Neural cell (in vitro differentiated cells): ENCODE data around the gene CEP97. TPM values are rescaled to one million over a fixed set of nuclear protein-coding genes. Genes with fewer than 3 reads are reported as not detected.

Experiments
- H2AFZ ChIP-seq: fragments of 200-600, 300-800 bp; sonication (generic), shearing (Covaris generic); 2 replicates; pipeline ENCODE4 v1.6.0; 2014; ENCODE audit warnings: low read depth, mild to moderate bottlenecking, antibody characterized with exemption, low read length, moderate library complexity
- H3F3A ChIP-seq: fragments of 200-600 bp; shearing (Covaris generic); 2 replicates; pipeline ENCODE4 v1.6.1; 2016; ENCODE audit warnings: mild to moderate bottlenecking, moderate library complexity, mixed read lengths, antibody characterized with exemption, low read length; ENCODE audit not compliant: insufficient read depth, poor library complexity, severe bottlenecking
- H3K27ac ChIP-seq: fragments of 200-600, 300-800 bp; sonication (generic), shearing (Covaris generic); 2 replicates; pipeline ENCODE4 v1.5.1; 2014; ENCODE audit warnings: mild to moderate bottlenecking, low read length, moderate library complexity
- H3K27me3 ChIP-seq: fragments of 300-800, 200-600 bp; sonication (generic), shearing (Covaris generic); 2 replicates; pipeline ENCODE4 v1.6.0; 2014; ENCODE audit warnings: mild to moderate bottlenecking, low read depth, low read length, moderate library complexity; ENCODE audit not compliant: insufficient read depth
- H3K36me3 ChIP-seq: fragments of 300-800, 200-600 bp; sonication (generic), shearing (Covaris generic); 2 replicates; pipeline ENCODE4 v1.5.1; 2014; ENCODE audit warnings: mild to moderate bottlenecking, antibody characterized with exemption, low read length, moderate library complexity; ENCODE audit not compliant: insufficient read depth
- H3K4me2 ChIP-seq: fragments of 300-800, 200-600 bp; sonication (generic), shearing (Covaris generic); 2 replicates; pipeline ENCODE4 v1.6.0; 2014; ENCODE audit warnings: mild to moderate bottlenecking, low read length
- H3K4me3 ChIP-seq: fragments of 300-800, 200-600 bp; sonication (generic), shearing (Covaris generic); 2 replicates; pipeline ENCODE4 v1.5.1; 2014; ENCODE audit warnings: mild to moderate bottlenecking, low read length, moderate library complexity
- H3K79me2 ChIP-seq: fragments of 200-600 bp; shearing (Covaris generic); replicated peaks from 2 replicates; pipeline ENCODE4 v1.6.0; 2014; ENCODE audit warnings: mild to moderate bottlenecking, low read length, moderate library complexity; ENCODE audit not compliant: insufficient read depth
- H3K9ac ChIP-seq: fragments of 300-800, 200-600 bp; sonication (generic), shearing (Covaris generic); 2 replicates; pipeline ENCODE4 v1.6.1; 2016; ENCODE audit warnings: mild to moderate bottlenecking, low read length, mixed read lengths
- H3K9me2 ChIP-seq: fragments of 200-600 bp; shearing (Covaris generic); 2 replicates; pipeline ENCODE4 v1.6.1; 2016; ENCODE audit warnings: mild to moderate bottlenecking, low read length, mixed read lengths; ENCODE audit not compliant: insufficient read depth
- H3K9me3 ChIP-seq: fragments of 200-600, 300-800 bp; sonication (generic), shearing (Covaris generic); 2 replicates; pipeline ENCODE4 v1.6.1; 2016; ENCODE audit warnings: mild to moderate bottlenecking, mixed run types, low read length, moderate library complexity, mixed read lengths
- H4K20me1 ChIP-seq: fragments of 200-600 bp; shearing (Covaris generic); 2 replicates; pipeline ENCODE4 v1.6.1; 2016; ENCODE audit warnings: mild to moderate bottlenecking, mixed run types; ENCODE audit not compliant: insufficient read depth
- EP300 ChIP-seq: fragments of 450-650 bp; conservative IDR thresholded peaks from 2 replicates; pipeline ENCODE4 v1.6.1; 2014; ENCODE audit warnings: antibody characterized with exemption, mild to moderate bottlenecking, moderate library complexity; ENCODE audit not compliant: poor library complexity, severe bottlenecking
- EZH2 ChIP-seq: fragments of 200-600, 300-800 bp; shearing (Covaris generic), sonication (generic); IDR thresholded peaks from 2 replicates; pipeline ENCODE4 v1.6.1; 2014; ENCODE audit warnings: antibody characterized with exemption, low read length, borderline replicate concordance, mild to moderate bottlenecking; ENCODE audit not compliant: insufficient read depth, poor library complexity, severe bottlenecking
- MXI1 ChIP-seq: fragments of 450-650 bp; conservative IDR thresholded peaks from 2 replicates; pipeline ENCODE4 v1.6.1; 2014; ENCODE audit warnings: antibody characterized with exemption, mild to moderate bottlenecking; ENCODE audit not compliant: poor library complexity, severe bottlenecking
- POLR2AphosphoS5 ChIP-seq: IDR thresholded peaks from 2 replicates; pipeline ENCODE4 v1.6.1; 2012
- RAD21 ChIP-seq: fragments of 450-650 bp; conservative IDR thresholded peaks from 2 replicates; pipeline ENCODE4 v1.6.1; 2014; ENCODE audit warnings: antibody characterized with exemption, mild to moderate bottlenecking, moderate library complexity
- SMC3 ChIP-seq: fragments of 450-650 bp; conservative IDR thresholded peaks from 2 replicates; pipeline ENCODE4 v1.6.1; 2014; ENCODE audit warnings: antibody characterized with exemption, mild to moderate bottlenecking, moderate library complexity; ENCODE audit not compliant: poor library complexity
- TAF1 ChIP-seq: IDR thresholded peaks from 2 replicates; pipeline ENCODE4 v1.6.1; 2012; ENCODE audit warnings: low read depth
- polyA plus RNA-seq: library from polyadenylated mRNA; depleted of rRNA; stranded (reverse); fragments of >200 nt; gene quantifications from 2 replicates; pipeline ENCODE4 v1.2.3, GENCODE V29; 2014
- TF ChIP-seq, protein P1 (sequence below): IDR thresholded peaks from 2 replicates; pipeline ENCODE4 v1.6.1; 2012; ENCODE audit warnings: borderline replicate concordance
- TF ChIP-seq, protein P2 (sequence below): fragments of 450-650 bp; IDR thresholded peaks from 2 replicates; pipeline ENCODE4 v1.5.1; 2014; ENCODE audit warnings: antibody characterized with exemption, mild to moderate bottlenecking, moderate library complexity; ENCODE audit not compliant: poor library complexity, severe bottlenecking

Gene CEP97
- polyA plus RNA-seq, 1 donor from 2014 or later = 52.9 TPM

DNA sequence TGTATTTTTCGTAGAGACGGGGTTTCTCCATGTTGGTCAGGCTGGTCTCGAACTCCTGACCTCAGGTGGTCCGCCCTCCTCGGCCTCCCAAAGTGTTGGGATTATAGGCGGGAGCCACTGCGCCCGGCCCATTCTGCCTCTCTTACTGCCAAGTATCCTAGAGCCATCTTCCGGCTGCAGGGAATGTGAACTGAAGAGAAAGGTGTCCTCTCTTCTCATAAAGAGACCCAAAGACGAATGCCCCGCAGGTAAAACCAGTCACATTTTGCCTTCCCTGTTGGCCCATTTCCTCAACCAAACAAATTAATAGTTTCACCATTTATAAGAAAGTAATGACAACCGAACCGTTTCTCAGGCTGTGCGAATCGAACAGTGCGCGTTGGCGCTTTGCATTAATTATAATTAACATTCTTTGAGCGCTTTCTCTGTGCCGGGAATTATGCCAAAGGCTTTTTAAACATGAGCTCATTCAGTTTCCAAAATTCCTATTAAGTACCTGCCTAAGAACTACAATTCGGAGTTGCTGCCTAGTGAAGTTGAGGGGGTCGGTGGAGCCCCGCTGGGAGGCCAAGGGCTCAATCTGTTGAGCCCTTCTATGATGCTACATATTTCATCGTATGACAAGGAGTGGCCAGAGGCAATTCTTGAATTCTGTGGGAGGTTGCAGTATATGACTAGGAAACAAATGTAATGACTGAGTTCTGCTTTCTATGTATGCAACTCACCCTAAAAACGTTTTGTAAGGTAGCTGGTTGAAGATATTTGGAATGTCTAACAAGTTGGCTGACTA is 37.1 kb upstream of the CEP97 start:
- Histone ChIP-seq H3K27ac (peak overlapping the region; percentile 98), H3K9me2 (no peaks in the 10 kb centered on the region), H3K4me3 (peak overlapping the region; percentile 91), H3K9me3 (no peaks in the 10 kb centered on the region), H3F3A (no peaks in the 10 kb centered on the region), H2AFZ (peak overlapping the region; percentile 69), H3K9ac (peak overlapping the region; percentile 97), H3K4me2 (no peak overlapping the region), H3K79me2 (peaks cover 40% of the 10 kb centered on the region), H4K20me1 (no peaks in the 10 kb centered on the region), H3K36me3 (no peaks in the 10 kb centered on the region), H3K27me3 (no peaks in the 10 kb centered on the region)
- TF ChIP-seq POLR2AphosphoS5 = no peak
- TF ChIP-seq TAF1 = no peak
- no peak for TF ChIP-seq EZH2
- no peak for TF ChIP-seq MXI1
- no peak for TF ChIP-seq SMC3
- TF ChIP-seq, protein P1, sequence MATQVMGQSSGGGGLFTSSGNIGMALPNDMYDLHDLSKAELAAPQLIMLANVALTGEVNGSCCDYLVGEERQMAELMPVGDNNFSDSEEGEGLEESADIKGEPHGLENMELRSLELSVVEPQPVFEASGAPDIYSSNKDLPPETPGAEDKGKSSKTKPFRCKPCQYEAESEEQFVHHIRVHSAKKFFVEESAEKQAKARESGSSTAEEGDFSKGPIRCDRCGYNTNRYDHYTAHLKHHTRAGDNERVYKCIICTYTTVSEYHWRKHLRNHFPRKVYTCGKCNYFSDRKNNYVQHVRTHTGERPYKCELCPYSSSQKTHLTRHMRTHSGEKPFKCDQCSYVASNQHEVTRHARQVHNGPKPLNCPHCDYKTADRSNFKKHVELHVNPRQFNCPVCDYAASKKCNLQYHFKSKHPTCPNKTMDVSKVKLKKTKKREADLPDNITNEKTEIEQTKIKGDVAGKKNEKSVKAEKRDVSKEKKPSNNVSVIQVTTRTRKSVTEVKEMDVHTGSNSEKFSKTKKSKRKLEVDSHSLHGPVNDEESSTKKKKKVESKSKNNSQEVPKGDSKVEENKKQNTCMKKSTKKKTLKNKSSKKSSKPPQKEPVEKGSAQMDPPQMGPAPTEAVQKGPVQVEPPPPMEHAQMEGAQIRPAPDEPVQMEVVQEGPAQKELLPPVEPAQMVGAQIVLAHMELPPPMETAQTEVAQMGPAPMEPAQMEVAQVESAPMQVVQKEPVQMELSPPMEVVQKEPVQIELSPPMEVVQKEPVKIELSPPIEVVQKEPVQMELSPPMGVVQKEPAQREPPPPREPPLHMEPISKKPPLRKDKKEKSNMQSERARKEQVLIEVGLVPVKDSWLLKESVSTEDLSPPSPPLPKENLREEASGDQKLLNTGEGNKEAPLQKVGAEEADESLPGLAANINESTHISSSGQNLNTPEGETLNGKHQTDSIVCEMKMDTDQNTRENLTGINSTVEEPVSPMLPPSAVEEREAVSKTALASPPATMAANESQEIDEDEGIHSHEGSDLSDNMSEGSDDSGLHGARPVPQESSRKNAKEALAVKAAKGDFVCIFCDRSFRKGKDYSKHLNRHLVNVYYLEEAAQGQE = no peak
- TF ChIP-seq EP300 = no peak
- TF ChIP-seq, protein P2, sequence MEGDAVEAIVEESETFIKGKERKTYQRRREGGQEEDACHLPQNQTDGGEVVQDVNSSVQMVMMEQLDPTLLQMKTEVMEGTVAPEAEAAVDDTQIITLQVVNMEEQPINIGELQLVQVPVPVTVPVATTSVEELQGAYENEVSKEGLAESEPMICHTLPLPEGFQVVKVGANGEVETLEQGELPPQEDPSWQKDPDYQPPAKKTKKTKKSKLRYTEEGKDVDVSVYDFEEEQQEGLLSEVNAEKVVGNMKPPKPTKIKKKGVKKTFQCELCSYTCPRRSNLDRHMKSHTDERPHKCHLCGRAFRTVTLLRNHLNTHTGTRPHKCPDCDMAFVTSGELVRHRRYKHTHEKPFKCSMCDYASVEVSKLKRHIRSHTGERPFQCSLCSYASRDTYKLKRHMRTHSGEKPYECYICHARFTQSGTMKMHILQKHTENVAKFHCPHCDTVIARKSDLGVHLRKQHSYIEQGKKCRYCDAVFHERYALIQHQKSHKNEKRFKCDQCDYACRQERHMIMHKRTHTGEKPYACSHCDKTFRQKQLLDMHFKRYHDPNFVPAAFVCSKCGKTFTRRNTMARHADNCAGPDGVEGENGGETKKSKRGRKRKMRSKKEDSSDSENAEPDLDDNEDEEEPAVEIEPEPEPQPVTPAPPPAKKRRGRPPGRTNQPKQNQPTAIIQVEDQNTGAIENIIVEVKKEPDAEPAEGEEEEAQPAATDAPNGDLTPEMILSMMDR = no peak
- no peak for TF ChIP-seq RAD21

DNA sequence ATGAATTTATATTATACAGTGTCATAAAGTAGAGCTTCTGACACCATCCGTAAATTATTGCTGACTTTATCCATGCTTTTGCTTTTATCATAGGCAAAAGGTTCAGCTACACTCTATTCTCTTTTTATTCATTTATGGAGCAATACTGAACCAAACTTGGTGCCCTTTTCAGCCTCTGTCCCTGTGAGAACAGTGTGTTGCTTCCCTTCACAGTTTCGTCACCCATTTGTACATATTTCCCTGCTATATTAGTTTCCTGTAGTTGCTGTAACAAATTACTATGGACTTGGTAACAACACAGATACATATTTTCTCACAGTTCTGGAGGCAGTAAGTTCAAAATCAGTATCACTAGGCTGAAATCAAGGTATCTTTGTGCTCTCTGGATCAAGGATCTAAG is 35.1 kb upstream of the CEP97 start:
- Histone ChIP-seq H3K4me3 (no peak overlapping the region), H3K9me3 (no peaks in the 10 kb centered on the region), H3K27me3 (no peaks in the 10 kb centered on the region), H3K27ac (no peak overlapping the region), H4K20me1 (no peaks in the 10 kb centered on the region), H3F3A (no peaks in the 10 kb centered on the region), H3K79me2 (peaks cover 24% of the 10 kb centered on the region), H3K4me2 (no peak overlapping the region), H3K36me3 (no peaks in the 10 kb centered on the region), H2AFZ (no peak overlapping the region), H3K9ac (no peak overlapping the region), H3K9me2 (no peaks in the 10 kb centered on the region)
- TF ChIP-seq TAF1 = no peak
- no peak for TF ChIP-seq MXI1
- TF ChIP-seq, protein P1 = no peak
- TF ChIP-seq RAD21 = no peak
- no peak for TF ChIP-seq POLR2AphosphoS5
- TF ChIP-seq, protein P2 = no peak
- TF ChIP-seq EP300 = no peak
- no peak for TF ChIP-seq SMC3
- no peak for TF ChIP-seq EZH2
